GM23338 (cell line): ENCODE measurements around the gene PIAS4. TPM values are rescaled to one million over a fixed set of nuclear protein-coding genes. Genes with fewer than 3 reads are reported as not detected.

ENCODE experiments used
- ATAC-seq: fragments of 200-7000 bp; cut with Tn5 transposase; 3 replicates; pipeline ENCODE4 v1.9.1; 2020
- DNase-seq: peaks from one replicate; pipeline ENCODE4 v3.0.0-alpha.2; 2015; ENCODE audit warnings: low spot score
- H2AFZ ChIP-seq: fragments of 200-600 bp; sonication (generic); 2 replicates; pipeline ENCODE4 v1.8.0; 2016; ENCODE audit warnings: antibody characterized with exemption, mild to moderate bottlenecking, moderate library complexity
- H3F3A ChIP-seq: fragments of 200-600 bp; sonication (generic); replicated peaks from 2 replicates; pipeline ENCODE4 v1.8.0; 2017; ENCODE audit warnings: antibody characterized with exemption, mixed run types, low read depth
- H3K27ac ChIP-seq: fragments of 200-600 bp; sonication (generic); 2 replicates; pipeline ENCODE4 v1.6.1; 2016; ENCODE audit warnings: low read depth
- H3K27me3 ChIP-seq: fragments of 200-600 bp; sonication (generic); 2 replicates; pipeline ENCODE4 v1.8.0; 2016; ENCODE audit warnings: mild to moderate bottlenecking, mixed run types, moderate library complexity; ENCODE audit not compliant: insufficient read depth
- H3K36me3 ChIP-seq: fragments of 200-600 bp; sonication (generic); 2 replicates; pipeline ENCODE4 v1.8.0; 2016; ENCODE audit warnings: mild to moderate bottlenecking; ENCODE audit not compliant: insufficient read depth
- H3K4me1 ChIP-seq: fragments of 200-600 bp; sonication (generic); 2 replicates; pipeline ENCODE4 v1.8.0; 2016; ENCODE audit warnings: mild to moderate bottlenecking, moderate library complexity; ENCODE audit not compliant: insufficient read depth
- H3K4me2 ChIP-seq: fragments of 200-600 bp; sonication (generic); 2 replicates; pipeline ENCODE4 v1.7.1; 2017; ENCODE audit warnings: mixed run types
- H3K4me3 ChIP-seq: fragments of 200-600 bp; sonication (generic); 2 replicates; pipeline ENCODE4 v1.6.1; 2016; ENCODE audit warnings: mixed run types
- H3K79me2 ChIP-seq: fragments of 200-600 bp; sonication (generic); replicated peaks from 2 replicates; pipeline ENCODE4 v1.8.0; 2017; ENCODE audit warnings: mild to moderate bottlenecking; ENCODE audit not compliant: insufficient read depth
- H3K9me2 ChIP-seq: fragments of 200-600 bp; sonication (generic); 2 replicates; pipeline ENCODE4 v1.8.0; 2017; ENCODE audit not compliant: insufficient read depth
- H4K20me1 ChIP-seq: fragments of 200-600 bp; sonication (generic); replicated peaks from 2 replicates; pipeline ENCODE4 v1.8.0; 2017; ENCODE audit warnings: mild to moderate bottlenecking; ENCODE audit not compliant: insufficient read depth
- H3K27ac Mint-ChIP-seq: 2 replicates; pipeline ENCODE4 v1.8.0; 2020; ENCODE audit warnings: inconsistent platforms, mild to moderate bottlenecking, moderate library complexity, mixed read lengths
- H3K27me3 Mint-ChIP-seq: 3 replicates; pipeline ENCODE4 v1.8.0; 2022; ENCODE audit warnings: low read depth, mild to moderate bottlenecking, moderate library complexity, mixed read lengths, inconsistent platforms; ENCODE audit not compliant: insufficient read depth, poor library complexity
- H3K36me3 Mint-ChIP-seq: 3 replicates; pipeline ENCODE4 v1.8.0; 2021; ENCODE audit warnings: low read depth, mild to moderate bottlenecking, inconsistent platforms, moderate library complexity, mixed read lengths
- H3K4me1 Mint-ChIP-seq: 3 replicates; pipeline ENCODE4 v1.8.0; 2020; ENCODE audit warnings: mild to moderate bottlenecking, inconsistent platforms, mixed read lengths
- H3K4me3 Mint-ChIP-seq: 3 replicates; pipeline ENCODE4 v1.8.0; 2021; ENCODE audit warnings: moderate library complexity, mild to moderate bottlenecking, inconsistent platforms, mixed read lengths
- H3K9me3 Mint-ChIP-seq: 3 replicates; pipeline ENCODE4 v1.8.0; 2020; ENCODE audit warnings: moderate library complexity, mild to moderate bottlenecking, inconsistent platforms, mixed read lengths
- CREB1 ChIP-seq: fragments of 250-450 bp; sonication (Bioruptor Pico); IDR thresholded peaks from 2 replicates; pipeline ENCODE4 v1.5.0; 2020; ENCODE audit warnings: low read depth, mild to moderate bottlenecking, moderate library complexity
- CTCF ChIP-seq, 2 experiments: fragments of 200-600 bp in 1 of 2; sonication (generic) in 1 of 2; conservative IDR thresholded peaks; 2 replicates each; pipeline versions ENCODE4 v1.5.1 to v1.6.1; 2016 to 2017; ENCODE audit warnings: antibody characterized with exemption in 2 of 2, low read depth in 2 of 2, mild to moderate bottlenecking in 2 of 2, moderate library complexity in 1 of 2
- EZH2 ChIP-seq: fragments of 200-600 bp; sonication (generic); IDR thresholded peaks from one replicate; pipeline ENCODE4 v1.8.0; 2017; ENCODE audit warnings: antibody characterized with exemption, mild to moderate bottlenecking, low read depth; ENCODE audit not compliant: unreplicated experiment
- EZH2phosphoT487 ChIP-seq: fragments of 200-600 bp; sonication (generic); IDR thresholded peaks from one replicate; pipeline ENCODE4 v1.8.1; 2018; ENCODE audit warnings: antibody characterized with exemption; ENCODE audit not compliant: unreplicated experiment
- JUNB ChIP-seq: IDR thresholded peaks from one replicate; pipeline ENCODE4 v1.6.1; 2016; ENCODE audit warnings: antibody characterized with exemption; ENCODE audit not compliant: unreplicated experiment
- POLR2AphosphoS5 ChIP-seq: IDR thresholded peaks from 2 replicates; pipeline ENCODE4 v1.6.1; 2016; ENCODE audit warnings: antibody characterized with exemption, low read depth
- REST ChIP-seq: IDR thresholded peaks from one replicate; pipeline ENCODE4 v1.6.1; 2018; ENCODE audit warnings: antibody characterized with exemption; ENCODE audit not compliant: unreplicated experiment
- STAT1 ChIP-seq: IDR thresholded peaks from one replicate; pipeline ENCODE4 v1.6.1; 2016; ENCODE audit warnings: antibody characterized with exemption; ENCODE audit not compliant: unreplicated experiment
- ZNF114 ChIP-seq: fragments of 250-450 bp; sonication (Bioruptor Pico); IDR thresholded peaks from 2 replicates; pipeline ENCODE4 v1.5.0; 2020; ENCODE audit warnings: mild to moderate bottlenecking, moderate library complexity
- ZNF331 ChIP-seq: fragments of 250-450 bp; sonication (Bioruptor Pico); IDR thresholded peaks from 2 replicates; pipeline ENCODE4 v1.5.0; 2020; ENCODE audit warnings: low read depth, mild to moderate bottlenecking, moderate library complexity
- ZNF462 ChIP-seq: fragments of 250-450 bp; sonication (Bioruptor Pico); IDR thresholded peaks from 2 replicates; pipeline ENCODE4 v1.5.0; 2020; ENCODE audit warnings: mild to moderate bottlenecking, moderate library complexity
- polyA plus RNA-seq: library from polyadenylated mRNA; unstranded; fragments of >200 nt; fragmentation: Nextera tagmentation; extraction: Ambion mirVana; gene quantifications from 2 replicates; pipeline ENCODE4 v1.2.1, GENCODE V29; 2016
- total RNA-seq: library from RNA; depleted of rRNA; stranded (reverse); fragments of >200 nt; shearing (Covaris generic); gene quantifications from 2 replicates; pipeline ENCODE4 v1.2.3, GENCODE V29; 2014

The PIAS4 gene
- total and polyA plus RNA-seq, 2 experiments from 2014 or later = 17.0 to 48.4 TPM

GRCh38 chr19:4054441-4055208 is 47.1 kb downstream of the PIAS4 start:
- ATAC-seq (no peak), DNase-seq (peak; percentile 1)
- Mint-ChIP-seq H3K36me3 (peaks cover 47% of the 10 kb centered on the region), H3K27me3 (peaks cover 19% of the 10 kb centered on the region), H3K4me1 (peaks cover 10% of the 10 kb centered on the region), H3K9me3 (no peaks in the 10 kb centered on the region; the same call in 1 of the 3 replicates), H3K27ac (no peak overlapping the region), H3K4me3 (no peak overlapping the region)
- peaks cover 51% of the 10 kb centered on the region for H4K20me1 ChIP-seq
- no peaks in the 10 kb centered on the region for H3K9me2 ChIP-seq
- H3K79me2 ChIP-seq = peaks cover 74% of the 10 kb centered on the region
- H3F3A ChIP-seq = peaks cover 36% of the 10 kb centered on the region
- no peaks in the 10 kb centered on the region for H3K27me3 ChIP-seq
- H3K4me3 ChIP-seq = no peak overlapping the region
- TF ChIP-seq CTCF (conservative IDR thresholded peaks at IDR 0.05; ENCODE audit: low read depth in 2 of 2) (no peak), JUNB (no peak), REST (no peak), ZNF114 (CRISPR knock-in tag) (no peak), ZNF462 (CRISPR knock-in tag) (no peak), POLR2AphosphoS5 (no peak), EZH2 (no peak), STAT1 (no peak), EZH2phosphoT487 (no peak), ZNF331 (CRISPR knock-in tag) (no peak), CREB1 (CRISPR knock-in tag) (no peak)
- no peak overlapping the region for H3K27ac ChIP-seq
- no peak overlapping the region for H3K4me2 ChIP-seq
- H3K36me3 ChIP-seq = no peaks in the 10 kb centered on the region
- H2AFZ ChIP-seq = no peak overlapping the region
- H3K4me1 ChIP-seq = no peaks in the 10 kb centered on the region
